EL (cell line): ENCODE results near the gene UBE2D2.
"Not testable (repeated sequence)": the region's sequence is repeated elsewhere in the genome, so short reads cannot be mapped to it uniquely, and the experiment has no call there.

Experiments used
- DNase-seq: peaks from one replicate; pipeline ENCODE4 v3.0.0-alpha.2; 2016

Gene UBE2D2

DNA sequence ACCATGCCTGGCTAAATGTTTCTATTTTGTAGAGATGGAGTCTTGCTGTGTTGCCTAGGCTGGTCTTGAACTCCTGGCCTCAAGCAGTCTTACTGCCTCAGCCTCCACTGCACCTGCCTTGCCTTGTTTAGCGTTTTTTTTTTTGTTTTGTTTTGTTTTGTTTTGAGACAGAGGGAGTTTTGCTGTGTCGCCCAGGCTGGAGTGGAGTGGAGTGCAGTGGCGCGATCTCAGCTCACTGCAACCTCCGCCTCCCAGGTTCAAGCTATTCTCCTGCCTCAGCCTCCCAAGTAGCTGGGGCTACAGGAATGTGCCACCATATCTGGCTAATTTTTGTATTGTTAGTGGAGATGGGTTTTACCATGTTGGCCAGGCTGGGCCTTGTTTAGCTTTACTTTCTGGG lies 27.0 kb downstream of the UBE2D2 start:
- not testable (repeated sequence) for DNase-seq

- no peak for DNase-seq
Observed at GRCh38 chr5:139588962-139589361, 27.8 kb downstream of the UBE2D2 start.

DNA sequence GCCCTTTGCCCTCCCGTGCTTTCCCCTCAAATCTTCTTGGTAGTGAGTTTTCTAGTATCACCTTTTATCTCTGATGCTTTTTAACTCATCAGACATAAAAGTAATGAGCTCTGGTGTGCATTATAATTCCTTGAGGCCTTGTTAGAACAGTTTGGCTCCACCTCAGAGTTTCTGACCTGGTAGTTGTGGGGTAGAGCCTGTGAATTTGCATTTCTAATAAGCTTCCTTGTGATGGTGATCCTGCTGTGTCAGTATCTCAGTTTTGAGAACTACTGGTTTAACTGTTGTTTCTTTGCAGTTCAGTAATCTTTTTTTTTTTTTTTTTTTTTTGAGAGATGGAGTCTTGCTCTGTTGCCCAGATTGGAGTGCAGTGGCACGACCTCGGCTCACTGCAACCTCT lies 31.1 kb downstream of the UBE2D2 start:
- DNase-seq, result no peak

DNA sequence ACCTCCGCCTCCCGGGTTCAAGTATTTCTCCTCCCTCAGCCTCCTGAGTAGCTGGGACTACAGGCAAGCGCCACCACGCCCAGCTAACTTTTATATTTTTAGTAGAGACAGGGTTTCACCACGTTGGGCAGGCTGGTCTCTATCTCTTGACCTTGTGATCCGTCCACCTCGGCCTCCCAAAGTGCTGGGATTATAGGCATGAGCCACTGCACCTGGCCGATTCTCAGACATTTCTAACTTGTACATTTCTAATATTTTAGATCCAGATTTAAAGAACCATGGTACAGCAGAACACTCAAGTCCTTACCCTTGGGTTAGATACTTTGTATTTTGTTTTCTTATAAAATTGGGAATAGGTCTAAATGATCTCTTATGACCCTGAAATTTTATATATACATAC lies 31.9 kb downstream of the UBE2D2 start:
- DNase-seq, result not testable (repeated sequence)

- DNase-seq, result peak; percentile 78
Observed at GRCh38 chr5:139593716-139594319, 32.7 kb downstream of the UBE2D2 start.

DNA sequence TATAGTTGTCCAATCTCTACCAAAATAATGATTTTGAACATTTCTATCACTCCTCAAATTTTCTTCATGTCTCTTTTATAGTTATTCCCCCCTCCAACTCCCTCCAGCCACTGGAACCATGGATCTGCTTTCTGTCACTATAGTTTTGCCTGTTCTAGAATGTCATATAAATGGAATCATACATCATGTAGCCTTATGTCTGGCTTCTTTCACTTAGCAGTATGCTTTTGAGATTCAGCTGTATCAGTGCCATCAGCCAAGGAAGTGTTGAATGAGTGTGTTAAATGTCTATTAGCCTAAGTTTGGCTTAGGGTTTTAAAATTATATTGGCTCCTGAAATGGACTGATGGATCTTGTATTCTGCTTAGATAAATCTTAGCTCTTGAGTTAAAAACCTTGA lies 36.0 kb downstream of the UBE2D2 start:
- DNase-seq, result no peak

DNA sequence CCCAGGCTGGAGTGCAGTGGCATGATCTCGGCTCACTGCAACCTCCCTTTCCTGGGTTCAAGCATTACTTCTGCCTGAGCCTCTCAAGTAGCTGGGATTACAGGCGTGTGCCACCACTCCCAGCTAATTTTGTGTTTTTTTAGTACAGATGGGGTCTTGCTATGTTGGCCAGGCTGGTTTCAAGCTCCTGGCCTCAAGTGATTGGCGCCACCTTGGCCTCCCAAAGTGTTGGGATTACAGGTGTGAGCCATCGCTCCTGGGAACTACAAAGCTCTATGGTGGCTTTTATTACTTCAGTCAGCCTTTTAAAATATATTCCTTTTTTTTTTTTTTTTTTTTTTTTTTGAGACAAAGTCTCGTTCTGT lies 37.4 kb downstream of the UBE2D2 start:
- not testable (repeated sequence) for DNase-seq

DNA sequence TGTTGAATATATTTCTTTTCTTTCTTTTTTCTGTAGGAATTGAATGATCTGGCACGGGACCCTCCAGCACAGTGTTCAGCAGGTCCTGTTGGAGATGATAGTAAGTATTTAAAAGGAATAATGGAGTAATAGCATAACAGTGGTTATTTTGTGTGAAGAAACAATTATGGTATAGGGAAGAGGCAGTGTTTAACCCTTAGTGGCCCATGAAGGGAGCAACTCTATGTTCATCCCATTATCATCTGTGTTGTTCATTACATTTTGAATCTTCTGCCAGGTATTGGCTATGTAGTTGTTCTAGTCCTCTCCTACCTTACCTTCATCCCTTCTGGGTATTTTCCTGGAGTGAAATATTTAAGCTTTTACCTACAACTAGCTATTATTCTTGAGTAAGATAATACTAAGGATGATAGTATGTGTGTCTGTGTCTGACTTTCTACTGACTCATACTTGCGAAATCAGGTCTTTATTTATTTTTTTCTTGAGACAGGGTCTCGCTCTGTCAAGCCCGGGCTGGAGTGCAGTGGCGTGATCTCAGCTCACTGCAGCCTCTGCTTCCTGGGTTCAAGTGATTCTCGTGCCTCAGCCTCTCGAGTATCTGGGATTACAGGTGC lies 39.3 kb downstream of the UBE2D2 start:
- DNase-seq, result peak; percentile 78

- no peak for DNase-seq
Observed at GRCh38 chr5:139601429-139601828, 40.3 kb downstream of the UBE2D2 start.

- not testable (repeated sequence) for DNase-seq
Observed at GRCh38 chr5:139601948-139602347, 40.8 kb downstream of the UBE2D2 start.

GRCh38 chr5:139605887-139606286 lies 44.7 kb downstream of the UBE2D2 start:
- DNase-seq, result no peak

- no peak for DNase-seq
Observed at GRCh38 chr5:139611703-139612584, 50.8 kb downstream of the UBE2D2 start.

GRCh38 chr5:139619861-139620260 lies 58.7 kb downstream of the UBE2D2 start:
- no peak for DNase-seq

GRCh38 chr5:139625398-139625797 lies 64.3 kb downstream of the UBE2D2 start:
- not testable (repeated sequence) for DNase-seq

DNA sequence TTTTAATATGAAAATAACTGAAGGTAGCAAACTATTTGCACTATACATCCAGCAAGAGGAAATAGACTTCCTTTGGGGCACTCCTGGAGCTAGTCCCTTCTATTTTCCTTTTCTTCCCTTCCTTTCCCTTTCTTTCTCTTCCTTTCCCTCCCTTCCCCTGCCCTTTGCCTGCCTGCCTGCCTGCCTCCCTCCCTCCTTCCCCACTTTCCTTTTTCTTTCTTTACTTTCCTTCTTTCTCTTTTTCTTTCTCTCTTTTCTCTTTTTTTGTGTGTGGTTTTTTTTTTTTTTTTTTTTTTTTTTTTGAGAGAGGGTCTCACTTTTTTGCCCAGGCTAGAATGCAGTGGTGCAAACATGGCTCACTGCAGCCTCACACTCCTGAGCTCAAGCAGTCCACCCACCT lies 69.7 kb downstream of the UBE2D2 start:
- DNase-seq, result no peak

DNA sequence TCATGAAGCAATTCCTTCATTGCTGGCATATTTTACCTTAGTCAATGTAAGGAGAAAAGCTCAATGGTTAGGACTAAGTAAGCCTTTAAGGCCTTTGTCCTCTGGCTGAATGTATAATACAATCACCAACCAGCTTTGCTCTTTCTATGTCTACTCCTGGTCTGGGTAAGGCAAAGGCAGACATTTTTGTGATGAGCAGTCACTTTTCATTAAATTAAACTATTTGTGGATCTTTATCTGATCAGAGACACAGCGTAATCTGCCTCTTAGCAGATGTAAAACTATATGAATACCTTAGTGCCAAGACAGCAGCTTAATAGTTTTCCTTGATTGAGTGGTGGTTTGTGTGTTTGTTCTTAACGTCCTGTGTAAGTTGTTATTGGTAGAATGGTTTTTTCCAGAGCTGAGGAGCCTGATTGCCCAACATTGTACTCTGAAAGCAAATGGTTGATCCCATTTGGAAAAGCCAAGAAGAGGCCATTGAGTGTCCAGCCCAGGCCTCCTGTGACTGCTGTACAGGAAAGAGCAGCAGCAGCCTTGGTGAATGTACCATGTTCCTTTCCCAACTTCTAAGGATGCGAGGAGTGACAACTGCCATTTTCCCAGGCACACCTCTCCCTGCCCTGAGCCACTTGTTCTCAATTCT lies 70.5 kb downstream of the UBE2D2 start:
- no peak for DNase-seq

GRCh38 chr5:139633295-139634027 lies 72.3 kb downstream of the UBE2D2 start:
- peak; percentile 75 for DNase-seq

DNA sequence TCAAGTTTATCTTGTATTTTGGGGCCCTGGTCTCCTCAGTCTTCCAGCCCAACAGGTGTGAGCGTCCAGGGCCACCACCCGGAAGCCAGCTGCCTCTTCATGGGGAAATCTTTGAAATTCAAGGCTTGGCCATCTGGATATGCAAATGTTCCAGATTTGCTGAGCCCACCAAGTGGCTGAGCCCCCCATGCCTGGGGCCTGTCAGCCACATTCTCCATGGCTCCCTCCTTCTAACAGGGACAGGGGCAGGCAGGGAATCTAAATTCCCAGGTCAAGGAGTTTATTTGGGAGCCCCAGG lies 72.8 kb downstream of the UBE2D2 start:
- no peak for DNase-seq

DNA sequence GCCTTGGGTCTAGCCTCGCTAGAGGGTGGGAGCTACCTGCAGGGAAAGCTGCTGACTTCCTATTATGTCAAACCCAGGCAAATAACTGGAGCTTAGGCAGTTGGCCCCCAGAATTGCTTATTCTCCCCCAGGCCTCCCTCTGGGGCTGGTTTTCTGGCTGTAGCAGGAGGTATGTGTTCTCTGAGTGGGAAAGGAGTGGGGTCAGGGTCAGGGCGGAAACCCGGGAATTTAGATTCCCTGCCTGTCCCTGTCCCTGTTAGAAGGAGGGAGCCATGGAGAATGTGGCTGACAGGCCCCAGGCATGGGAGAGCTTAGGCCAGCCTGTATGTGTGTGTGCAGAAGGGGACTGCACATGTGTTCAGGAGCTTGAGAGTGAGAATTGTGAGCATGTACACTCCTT lies 73.4 kb downstream of the UBE2D2 start:
- no peak for DNase-seq

GRCh38 chr5:139635191-139635590 lies 74.1 kb downstream of the UBE2D2 start:
- DNase-seq, result no peak

- peak; percentile 96 for DNase-seq
Observed at GRCh38 chr5:139635606-139636206, 74.6 kb downstream of the UBE2D2 start.

- no peak for DNase-seq
Observed at GRCh38 chr5:139636207-139636792, 75.2 kb downstream of the UBE2D2 start.
